Panc1 (cell line): ENCODE data around the gene NPPA. TPM values are rescaled to one million over a fixed set of nuclear protein-coding genes. Genes with fewer than 3 reads are reported as not detected.

Experiments used
- ATAC-seq: fragments of 200-7000 bp; cut with Tn5 transposase; 2 replicates; pipeline ENCODE4 v1.9.1; 2020; ENCODE audit warnings: mild to moderate bottlenecking, moderate library complexity
- BruUV-seq: library from RNA; stranded (reverse); fragments of 400-500 nt; replicated peaks from 2 replicates; lab custom pipeline; 2021; lab: Mats Ljungman, UMichigan
- CTCF ChIA-PET: fragments of 300-600 bp; sonication (Branson Sonifier 250); formaldehyde crosslinking; loops from one replicate; lab custom pipeline; 2022; ENCODE audit warnings: antibody characterized with exemption; lab: Charles Lee
- POLR2A ChIA-PET: fragments of 300-600 bp; sonication (Branson Sonifier 250); formaldehyde crosslinking; loops from one replicate; lab custom pipeline; 2022; ENCODE audit warnings: antibody characterized with exemption; lab: Charles Lee
- DNase-seq: peaks from one replicate; pipeline ENCODE4 v3.0.0-alpha.2; 2010; ENCODE audit warnings: low read depth, low spot score
- H3K27ac ChIP-seq: 2 replicates; pipeline ENCODE4 v1.5.1; 2011; ENCODE audit warnings: mild to moderate bottlenecking, low read length, inconsistent platforms
- H3K27me3 ChIP-seq: fragments of 200-500 bp; sonication (Bioruptor generic); 2 replicates; pipeline ENCODE4 v1.6.0; 2014; ENCODE audit warnings: low read length, inconsistent platforms; ENCODE audit not compliant: control insufficient read depth, insufficient read depth
- H3K36me3 ChIP-seq: fragments of 200-500 bp; sonication (Bioruptor generic); 2 replicates; pipeline ENCODE4 v1.5.1; 2014; ENCODE audit warnings: inconsistent platforms, mild to moderate bottlenecking, low read length, moderate library complexity; ENCODE audit not compliant: control insufficient read depth, insufficient read depth
- H3K4me1 ChIP-seq: 2 replicates; pipeline ENCODE4 v1.5.1; 2011; ENCODE audit warnings: inconsistent platforms, mild to moderate bottlenecking, low read length, moderate library complexity; ENCODE audit not compliant: control insufficient read depth, insufficient read depth
- H3K4me3 ChIP-seq, 2 experiments: 2 replicates each; pipeline ENCODE4 v1.5.1; 2011 to 2012; ENCODE audit warnings: low read depth in 2 of 2, low read length in 2 of 2, mild to moderate bottlenecking in 2 of 2, inconsistent platforms in 1 of 2, moderate library complexity in 1 of 2
- H3K9me3 ChIP-seq: fragments of 200-500 bp; sonication (Bioruptor generic); 2 replicates; pipeline ENCODE4 v1.5.1; 2014; ENCODE audit warnings: low read depth, mild to moderate bottlenecking, inconsistent platforms, low read length, moderate library complexity; ENCODE audit not compliant: control insufficient read depth, insufficient read depth
- CTCF ChIP-seq: fragments of 450-650 bp; IDR thresholded peaks from 2 replicates; pipeline ENCODE4 v1.5.1; 2017; ENCODE audit warnings: mild to moderate bottlenecking
- POLR2AphosphoS5 ChIP-seq: IDR thresholded peaks from 2 replicates; pipeline ENCODE4 v1.6.1; 2012; ENCODE audit warnings: mild to moderate bottlenecking, low read depth, low read length, moderate library complexity
- REST ChIP-seq, 2 experiments: IDR thresholded peaks; 2 replicates each; pipeline ENCODE4 v1.6.1; 2011 to 2012; ENCODE audit warnings: low read depth in 2 of 2, control low read depth in 1 of 2, low read length in 1 of 2, mild to moderate bottlenecking in 1 of 2, moderate library complexity in 1 of 2; ENCODE audit not compliant: insufficient read depth in 1 of 2
- SIN3A ChIP-seq: IDR thresholded peaks from 2 replicates; pipeline ENCODE4 v1.6.1; 2012; ENCODE audit warnings: low read depth, mild to moderate bottlenecking, low read length, moderate library complexity, borderline replicate concordance; ENCODE audit not compliant: insufficient read depth
- TCF7L2 ChIP-seq: IDR thresholded peaks from 2 replicates; pipeline ENCODE4 v1.6.1; 2011; ENCODE audit warnings: mild to moderate bottlenecking, low read depth, low read length, inconsistent platforms
- in situ Hi-C: cut with HindIII; loops from 2 replicates; pipeline ENCODE4 v1.10.0; 2016; ENCODE audit warnings: low sequenced_read_pairs, low pct_unique_long_range_greater_than_20kb
- intact Hi-C: fragments of 100-400 bp; cut with micrococcal nuclease; formaldehyde crosslinking; loops from one replicate; pipeline ENCODE4 v1.10.0; 2022; ENCODE audit not compliant: unreplicated experiment
- total RNA-seq: library from RNA; stranded (reverse); gene quantifications from one replicate; pipeline ENCODE4 v1.2.1, GENCODE V29; 2021; ENCODE audit not compliant: unreplicated experiment

Gene NPPA
- total RNA-seq, 1 experiment from 2014 or later, result not detected

- DNase-seq (no peak), ATAC-seq (no peak)
- no peaks in the 10 kb centered on the region for H3K27me3 ChIP-seq
- BruUV-seq, result no TSS peak
- H3K4me3 ChIP-seq, result no peak overlapping the region
- H3K4me1 ChIP-seq, result no peaks in the 10 kb centered on the region
- in situ Hi-C loops, result no loop called here
- no peak for TF ChIP-seq POLR2AphosphoS5
- no peaks in the 10 kb centered on the region for H3K9me3 ChIP-seq
- no peak overlapping the region for H3K27ac ChIP-seq
- POLR2A ChIA-PET, result no interaction called here
- no peaks in the 10 kb centered on the region for H3K36me3 ChIP-seq
- intact Hi-C loops, result no loop called here
- CTCF ChIA-PET, result interaction anchor here (1.1 kb wide), 1 partner anchor 12 kb away, joined by 4 read pairs; no protein-coding TSS in a partner anchor
These were observed 2.6 kb upstream of the NPPA start for GRCh38 chr1:11850156-11850555.

- in situ Hi-C loops, result no loop called here
These were observed 754 bp upstream of the NPPA start for GRCh38 chr1:11848373-11848700.

More at GRCh38 chr1:11848373-11848700, 754 bp upstream of the NPPA start:
- Histone ChIP-seq H3K27me3 (no peaks in the 10 kb centered on the region), H3K4me3 (no peak overlapping the region), H3K36me3 (no peaks in the 10 kb centered on the region), H3K27ac (no peak overlapping the region), H3K4me1 (no peaks in the 10 kb centered on the region), H3K9me3 (no peaks in the 10 kb centered on the region)
- intact Hi-C loops, result no loop called here
- ATAC-seq (no peak), DNase-seq (no peak)
- POLR2A ChIA-PET, result no interaction called here
- CTCF ChIA-PET, result no interaction called here
- TF ChIP-seq TCF7L2 (no peak), REST (IDR thresholded peaks at IDR 0.05; ENCODE audit: insufficient read depth in 1 of 2, low read depth in 2 of 2, low read length in 1 of 2) (no peak), CTCF (no peak), POLR2AphosphoS5 (no peak), SIN3A (no peak)
- BruUV-seq, result no TSS peak
